Body of pancreas (tissue), 4 donors: ENCODE data around the gene SPIN4. TPM values are rescaled to one million over a fixed set of nuclear protein-coding genes. Genes with fewer than 3 reads are reported as not detected.

Experiments used
- ATAC-seq: fragments of 150-250 bp; one replicate; pipeline ENCODE4 v1.9.1; 2016
- DNase-seq, 4 donors: peaks; one replicate each; pipeline ENCODE4 v3.0.0-alpha.2; 2019
- H3K27ac ChIP-seq, 4 donors: fragments of 200-600 bp; sonication (generic); 1 replicate in 3 of 4; 2 replicates in 1 of 4; pipeline versions ENCODE4 v1.5.1 to v1.6.1; 2016 to 2019; ENCODE audit warnings: mild to moderate bottlenecking in 1 of 4, mixed read lengths in 1 of 4, moderate library complexity in 1 of 4
- H3K27me3 ChIP-seq, 2 donors: fragments of 200-600 bp; sonication (generic); one replicate each; pipeline ENCODE4 v1.6.0; 2016; ENCODE audit warnings: mild to moderate bottlenecking in 1 of 2
- H3K36me3 ChIP-seq, 2 donors: fragments of 200-600 bp; sonication (generic); replicated peaks in 1 of 2; 2 replicates each; pipeline ENCODE4 v1.5.1; 2016; ENCODE audit warnings: low read depth in 2 of 2; ENCODE audit not compliant: insufficient read depth in 1 of 2
- H3K4me1 ChIP-seq: fragments of 200-600 bp; sonication (generic); one replicate; pipeline ENCODE4 v1.6.0; 2016
- H3K4me3 ChIP-seq, 2 donors: fragments of 200-600 bp; sonication (generic); 1 replicate in 1 of 2; 2 replicates in 1 of 2; pipeline ENCODE4 v1.5.1; 2016 to 2019
- H3K9me3 ChIP-seq, 3 donors: fragments of 200-600 bp; sonication (generic); 1 replicate in 2 of 3; 2 replicates in 1 of 3; pipeline ENCODE4 v1.5.1; 2016
- POLR2A ChIP-seq, 3 donors: fragments of 450-650 bp; IDR thresholded peaks; one replicate each; pipeline ENCODE4 v1.6.1; 2016; ENCODE audit warnings: antibody characterized with exemption in 3 of 3, mild to moderate bottlenecking in 2 of 3
- WGBS, 2 donors: methylation state at CpG; one replicate each; pipeline ENCODE4 v1.1.5; 2017; 5-methylcytosine and 5-hydroxymethylcytosine counted together
- intact Hi-C: fragments of 100-400 bp; cut with DNase I; formaldehyde crosslinking; loops from one replicate; pipeline ENCODE4 v1.15.1; 2023
- total RNA-seq, 2 donors: library from RNA; depleted of rRNA; stranded (reverse); fragments of >200 nt; gene quantifications; one replicate each; pipeline ENCODE4 v1.1.0, GENCODE V29; 2016
- TF ChIP-seq, protein P1 (sequence below), 7 experiments: fragments of 450-650 bp in 4 of 7; fragments of 200-600 bp in 3 of 7; sonication (generic) in 3 of 7; IDR thresholded peaks; one replicate each; pipeline ENCODE4 v1.5.1; 2016 to 2019; ENCODE audit warnings: antibody characterized with exemption in 7 of 7

The SPIN4 gene
- total RNA-seq, 2 donors from 2014 or later: 0.66 to 3.9 TPM

DNA sequence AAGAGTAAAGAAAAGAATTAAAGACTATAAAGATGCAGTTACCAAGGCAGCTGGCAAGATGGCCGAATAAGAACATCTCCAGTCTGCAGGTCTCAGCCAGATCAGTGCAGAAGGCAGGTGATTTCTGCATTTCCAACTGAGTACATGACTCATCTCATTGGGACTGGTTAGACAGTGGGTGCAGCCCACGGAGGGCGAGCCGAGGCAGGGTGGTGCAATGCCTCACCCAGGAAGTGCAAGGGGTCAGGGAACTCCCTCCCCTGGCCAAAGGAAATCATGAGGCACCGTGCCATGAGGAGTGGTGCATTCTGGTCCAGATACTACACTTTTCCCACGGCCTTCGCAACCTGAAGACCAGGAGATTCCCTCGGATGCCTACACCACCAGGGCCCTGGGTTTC lies 20.5 kb downstream of the SPIN4 start:
- WGBS, 2 donors: 89 to 100% methylated on average over 2 to 8 of the region's 8 CpGs
- H3K36me3 ChIP-seq: no peaks in the 10 kb centered on the region
- DNase-seq (no peak), ATAC-seq (no peak)
- intact Hi-C loops: no loop called here
- H3K9me3 ChIP-seq: no peaks in the 10 kb centered on the region
- H3K27me3 ChIP-seq: no peaks in the 10 kb centered on the region
- TF ChIP-seq, protein P1, sequence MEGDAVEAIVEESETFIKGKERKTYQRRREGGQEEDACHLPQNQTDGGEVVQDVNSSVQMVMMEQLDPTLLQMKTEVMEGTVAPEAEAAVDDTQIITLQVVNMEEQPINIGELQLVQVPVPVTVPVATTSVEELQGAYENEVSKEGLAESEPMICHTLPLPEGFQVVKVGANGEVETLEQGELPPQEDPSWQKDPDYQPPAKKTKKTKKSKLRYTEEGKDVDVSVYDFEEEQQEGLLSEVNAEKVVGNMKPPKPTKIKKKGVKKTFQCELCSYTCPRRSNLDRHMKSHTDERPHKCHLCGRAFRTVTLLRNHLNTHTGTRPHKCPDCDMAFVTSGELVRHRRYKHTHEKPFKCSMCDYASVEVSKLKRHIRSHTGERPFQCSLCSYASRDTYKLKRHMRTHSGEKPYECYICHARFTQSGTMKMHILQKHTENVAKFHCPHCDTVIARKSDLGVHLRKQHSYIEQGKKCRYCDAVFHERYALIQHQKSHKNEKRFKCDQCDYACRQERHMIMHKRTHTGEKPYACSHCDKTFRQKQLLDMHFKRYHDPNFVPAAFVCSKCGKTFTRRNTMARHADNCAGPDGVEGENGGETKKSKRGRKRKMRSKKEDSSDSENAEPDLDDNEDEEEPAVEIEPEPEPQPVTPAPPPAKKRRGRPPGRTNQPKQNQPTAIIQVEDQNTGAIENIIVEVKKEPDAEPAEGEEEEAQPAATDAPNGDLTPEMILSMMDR (IDR thresholded peaks at IDR 0.05): no peak
- no peak for TF ChIP-seq POLR2A (IDR thresholded peaks at IDR 0.05)
- H3K27ac ChIP-seq: no peak overlapping the region
- H3K4me1 ChIP-seq: no peaks in the 10 kb centered on the region
- no peak overlapping the region for H3K4me3 ChIP-seq

DNA sequence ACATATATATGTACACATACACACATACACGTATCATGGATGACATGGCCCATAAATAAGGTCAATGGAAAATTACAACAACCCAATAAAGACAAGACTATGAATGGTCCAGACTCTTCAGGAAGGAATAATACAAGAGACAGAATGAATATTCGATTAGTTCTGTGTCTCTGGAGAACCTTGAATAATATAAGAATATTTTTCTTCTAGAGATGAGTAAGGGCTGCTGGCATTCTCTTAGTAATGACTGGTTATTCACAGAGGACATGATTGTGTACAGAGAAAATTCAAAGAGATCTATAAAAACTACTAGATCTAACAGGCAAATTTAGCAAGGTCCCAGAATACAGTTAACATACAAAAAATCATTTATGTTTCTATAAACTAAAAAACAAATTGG lies 23.3 kb downstream of the SPIN4 start:
- no peaks in the 10 kb centered on the region for H3K36me3 ChIP-seq
- no peaks in the 10 kb centered on the region for H3K4me1 ChIP-seq
- DNase-seq (no peak), ATAC-seq (no peak)
- no peaks in the 10 kb centered on the region for H3K27me3 ChIP-seq
- H3K27ac ChIP-seq: no peak overlapping the region
- WGBS, 2 donors: 87 to 91% methylated on average over 2 of the region's 2 CpGs
- no peak overlapping the region for H3K4me3 ChIP-seq
- no peak for TF ChIP-seq POLR2A (IDR thresholded peaks at IDR 0.05)
- TF ChIP-seq, protein P1 (IDR thresholded peaks at IDR 0.05): no peak
- intact Hi-C loops: no loop called here
- no peaks in the 10 kb centered on the region for H3K9me3 ChIP-seq

DNA sequence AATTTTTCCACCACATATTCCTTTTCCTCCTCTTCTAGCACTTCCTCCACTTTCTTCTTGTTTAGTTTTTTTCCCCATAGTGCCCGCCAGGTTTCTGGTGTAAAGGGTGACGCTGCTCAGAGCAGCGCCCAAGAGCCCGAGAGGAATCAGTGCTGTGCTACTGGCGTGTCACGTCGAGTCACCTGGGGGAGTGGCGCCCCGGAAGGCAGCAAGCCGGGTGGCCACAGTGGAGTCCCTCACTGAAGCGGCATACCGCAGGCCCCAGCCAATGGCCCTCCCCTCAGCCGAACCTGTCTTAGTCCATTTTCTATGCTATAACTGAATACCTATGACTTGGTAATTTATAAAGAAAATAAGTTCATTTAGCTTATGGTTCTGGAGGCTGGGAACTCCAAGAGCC lies 51.5 kb downstream of the SPIN4 start:
- intact Hi-C loops: no loop called here
- 95 to 100% methylated on average over 8 to 13 of the region's 13 CpGs for WGBS, 2 donors
- no peak for DNase-seq

More for the DNA sequence above, 51.5 kb downstream of the SPIN4 start:
- Histone ChIP-seq H3K36me3 (no peaks in the 10 kb centered on the region), H3K4me1 (no peaks in the 10 kb centered on the region), H3K4me3 (no peak overlapping the region), H3K27me3 (no peaks in the 10 kb centered on the region), H3K27ac (no peak overlapping the region), H3K9me3 (no peaks in the 10 kb centered on the region)
- ATAC-seq: no peak
- no peak for TF ChIP-seq POLR2A (IDR thresholded peaks at IDR 0.05)
- TF ChIP-seq, protein P1 (IDR thresholded peaks at IDR 0.05): no peak
